OCI-LY1 (cell line): ENCODE data around the gene RILP.

ENCODE experiments used
- CTCF ChIP-seq: fragments of 200-600 bp; sonication (generic), shearing (Covaris generic); IDR thresholded peaks from 2 replicates; pipeline ENCODE4 v1.5.1; 2017; ENCODE audit warnings: mild to moderate bottlenecking, antibody characterized with exemption, low read length, moderate library complexity, mixed read lengths
- EZH2 ChIP-seq: fragments of 200-600 bp; sonication (generic), shearing (Covaris generic); IDR thresholded peaks from 2 replicates; pipeline ENCODE4 v1.8.0; 2017; ENCODE audit warnings: borderline replicate concordance, mixed run types, mild to moderate bottlenecking, antibody characterized with exemption, low read length, moderate library complexity, mixed read lengths

GRCh38 chr17:1661045-1661444, 11.4 kb upstream of the RILP start:
- TF ChIP-seq EZH2 (no peak), CTCF (no peak)
